Astrocyte (in vitro differentiated cells and primary cell): ENCODE data around the gene MYT1.

Experiments
- EZH2 ChIP-seq: IDR thresholded peaks from 2 replicates; pipeline ENCODE4 v1.6.1; 2012; ENCODE audit warnings: mild to moderate bottlenecking, low read length, inconsistent platforms; ENCODE audit not compliant: insufficient read depth
- TF ChIP-seq, protein P1 (sequence below): IDR thresholded peaks from 2 replicates; pipeline ENCODE4 v1.5.1; 2011; ENCODE audit warnings: low read depth, mild to moderate bottlenecking, inconsistent platforms, low read length, moderate library complexity; ENCODE audit not compliant: insufficient read depth

DNA sequence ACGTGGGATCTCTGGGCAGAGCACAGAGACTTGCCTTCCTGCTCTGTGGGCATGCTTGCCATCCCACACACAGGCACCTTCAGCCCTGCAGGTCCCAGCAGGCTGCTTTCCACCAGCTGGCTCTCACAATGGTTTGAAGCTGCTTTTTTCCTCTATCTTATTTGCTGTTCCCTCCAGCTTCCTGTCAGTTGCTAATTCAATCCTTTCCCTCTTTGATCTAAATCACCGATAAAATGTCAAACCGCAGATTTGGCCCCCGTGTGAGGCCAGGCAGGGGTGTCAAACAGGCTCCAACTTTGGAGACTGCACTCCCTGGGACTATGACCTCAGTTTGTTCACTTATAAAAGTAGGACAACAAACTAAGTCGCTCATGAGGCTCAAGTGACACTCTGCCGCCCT is 50.7 kb downstream of the MYT1 start:
- TF ChIP-seq, protein P1, sequence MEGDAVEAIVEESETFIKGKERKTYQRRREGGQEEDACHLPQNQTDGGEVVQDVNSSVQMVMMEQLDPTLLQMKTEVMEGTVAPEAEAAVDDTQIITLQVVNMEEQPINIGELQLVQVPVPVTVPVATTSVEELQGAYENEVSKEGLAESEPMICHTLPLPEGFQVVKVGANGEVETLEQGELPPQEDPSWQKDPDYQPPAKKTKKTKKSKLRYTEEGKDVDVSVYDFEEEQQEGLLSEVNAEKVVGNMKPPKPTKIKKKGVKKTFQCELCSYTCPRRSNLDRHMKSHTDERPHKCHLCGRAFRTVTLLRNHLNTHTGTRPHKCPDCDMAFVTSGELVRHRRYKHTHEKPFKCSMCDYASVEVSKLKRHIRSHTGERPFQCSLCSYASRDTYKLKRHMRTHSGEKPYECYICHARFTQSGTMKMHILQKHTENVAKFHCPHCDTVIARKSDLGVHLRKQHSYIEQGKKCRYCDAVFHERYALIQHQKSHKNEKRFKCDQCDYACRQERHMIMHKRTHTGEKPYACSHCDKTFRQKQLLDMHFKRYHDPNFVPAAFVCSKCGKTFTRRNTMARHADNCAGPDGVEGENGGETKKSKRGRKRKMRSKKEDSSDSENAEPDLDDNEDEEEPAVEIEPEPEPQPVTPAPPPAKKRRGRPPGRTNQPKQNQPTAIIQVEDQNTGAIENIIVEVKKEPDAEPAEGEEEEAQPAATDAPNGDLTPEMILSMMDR, result no peak
- TF ChIP-seq EZH2, result no peak
